ENCODE data around the gene ZNF155. TPM values are rescaled to one million over a fixed set of nuclear protein-coding genes. Genes with fewer than 3 reads are reported as not detected.

Gene ZNF155
- total and polyA plus RNA-seq, 10 of the 15 experiments (the other 5 are each of a cell fraction or from before 2014, with no cell fraction given) = 2.4 to 12.2 (median 5.6) TPM

DNA sequence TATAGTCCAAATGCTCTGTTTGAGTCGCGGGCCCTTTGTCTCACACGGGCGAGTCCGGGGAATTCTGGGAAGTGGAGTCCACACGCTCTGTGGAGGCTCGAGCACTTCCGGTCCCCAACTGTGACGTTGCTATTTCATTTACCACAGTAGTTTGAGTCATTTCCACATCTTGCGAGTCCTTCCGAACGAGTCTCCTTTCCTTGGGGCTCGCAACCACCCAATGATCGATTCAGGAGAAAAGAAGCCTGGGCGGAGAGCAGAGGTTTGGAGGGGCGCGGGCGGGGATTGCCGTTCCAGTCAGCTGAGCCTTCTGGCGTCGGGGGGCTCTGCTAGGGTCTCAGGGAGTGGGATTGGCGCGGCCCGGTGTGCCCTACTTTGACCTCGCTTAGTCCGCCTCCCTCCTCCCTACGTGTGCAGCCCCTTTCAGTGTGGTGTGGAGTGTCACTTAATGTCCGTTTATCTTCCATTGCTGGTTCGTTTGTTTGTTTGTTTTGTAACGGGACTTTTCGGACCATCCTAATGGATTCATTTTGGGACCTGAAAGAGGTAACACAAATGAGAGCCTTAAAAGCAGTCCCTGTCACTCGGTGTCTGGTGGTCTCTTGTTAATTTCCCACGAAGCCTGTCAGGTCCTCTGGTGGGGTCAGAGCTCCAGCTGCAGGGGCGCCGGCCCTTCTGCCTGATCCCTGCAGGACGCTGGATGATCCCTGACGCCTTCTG, 41.4 kb downstream of the ZNF155 start, which contains the start of gene ZNF222 (continued):
- TF ChIP-seq HCFC1 (IDR thresholded peaks at IDR 0.05; ENCODE audit: low read length) = peak; percentile 87
- 0 out of 2 replicates have a peak, but pooled peaks have one; percentile 44 for TF ChIP-seq POLR2A (IDR thresholded peaks at IDR 0.05; ENCODE audit: low read depth, low read length)
- TF ChIP-seq SPI1 (IDR thresholded peaks at IDR 0.05; ENCODE audit: borderline replicate concordance, insufficient read depth, low read depth, low read length) = peak; percentile 48; the same call in 1 of the 2 replicates
- TF ChIP-seq NR2C1 (IDR thresholded peaks at IDR 0.05) = peak; percentile 69
- no peak for TF ChIP-seq GATAD2B (conservative IDR thresholded peaks at IDR 0.05; ENCODE audit: low read depth)
- TF ChIP-seq NBN (IDR thresholded peaks at IDR 0.05) = peak; percentile 66
- peak; percentile 75 for TF ChIP-seq SIX5 (IDR thresholded peaks at IDR 0.05; ENCODE audit: low read depth, low read length, severe bottlenecking)
- no peak for TF ChIP-seq POLR2AphosphoS2 (IDR thresholded peaks at IDR 0.05; ENCODE audit: low read depth, low read length)
- 0 out of 2 replicates have a peak, but pooled peaks have one; percentile 52 for TF ChIP-seq STAT1 (conservative IDR thresholded peaks at IDR 0.05)
- TF ChIP-seq, protein P1, sequence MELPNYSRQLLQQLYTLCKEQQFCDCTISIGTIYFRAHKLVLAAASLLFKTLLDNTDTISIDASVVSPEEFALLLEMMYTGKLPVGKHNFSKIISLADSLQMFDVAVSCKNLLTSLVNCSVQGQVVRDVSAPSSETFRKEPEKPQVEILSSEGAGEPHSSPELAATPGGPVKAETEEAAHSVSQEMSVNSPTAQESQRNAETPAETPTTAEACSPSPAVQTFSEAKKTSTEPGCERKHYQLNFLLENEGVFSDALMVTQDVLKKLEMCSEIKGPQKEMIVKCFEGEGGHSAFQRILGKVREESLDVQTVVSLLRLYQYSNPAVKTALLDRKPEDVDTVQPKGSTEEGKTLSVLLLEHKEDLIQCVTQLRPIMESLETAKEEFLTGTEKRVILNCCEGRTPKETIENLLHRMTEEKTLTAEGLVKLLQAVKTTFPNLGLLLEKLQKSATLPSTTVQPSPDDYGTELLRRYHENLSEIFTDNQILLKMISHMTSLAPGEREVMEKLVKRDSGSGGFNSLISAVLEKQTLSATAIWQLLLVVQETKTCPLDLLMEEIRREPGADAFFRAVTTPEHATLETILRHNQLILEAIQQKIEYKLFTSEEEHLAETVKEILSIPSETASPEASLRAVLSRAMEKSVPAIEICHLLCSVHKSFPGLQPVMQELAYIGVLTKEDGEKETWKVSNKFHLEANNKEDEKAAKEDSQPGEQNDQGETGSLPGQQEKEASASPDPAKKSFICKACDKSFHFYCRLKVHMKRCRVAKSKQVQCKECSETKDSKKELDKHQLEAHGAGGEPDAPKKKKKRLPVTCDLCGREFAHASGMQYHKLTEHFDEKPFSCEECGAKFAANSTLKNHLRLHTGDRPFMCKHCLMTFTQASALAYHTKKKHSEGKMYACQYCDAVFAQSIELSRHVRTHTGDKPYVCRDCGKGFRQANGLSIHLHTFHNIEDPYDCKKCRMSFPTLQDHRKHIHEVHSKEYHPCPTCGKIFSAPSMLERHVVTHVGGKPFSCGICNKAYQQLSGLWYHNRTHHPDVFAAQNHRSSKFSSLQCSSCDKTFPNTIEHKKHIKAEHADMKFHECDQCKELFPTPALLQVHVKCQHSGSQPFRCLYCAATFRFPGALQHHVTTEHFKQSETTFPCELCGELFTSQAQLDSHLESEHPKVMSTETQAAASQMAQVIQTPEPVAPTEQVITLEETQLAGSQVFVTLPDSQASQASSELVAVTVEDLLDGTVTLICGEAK (IDR thresholded peaks at IDR 0.05; ENCODE audit: borderline replicate concordance) = peak; percentile 86
- TF ChIP-seq YY1 (IDR thresholded peaks at IDR 0.05; ENCODE audit: low read depth, low read length) = no peak
- peak; percentile 12 to 36; a peak in 1 of 4 replicates for TF ChIP-seq BHLHE40 (IDR thresholded peaks at IDR 0.05; ENCODE audit: borderline replicate concordance in 1 of 2, low read depth in 2 of 2, low read length in 1 of 2)
- no peak for TF ChIP-seq KDM1A (IDR thresholded peaks at IDR 0.05; ENCODE audit: borderline replicate concordance)
- TF ChIP-seq IKZF1 (conservative IDR thresholded peaks at IDR 0.05) = peak; percentile 67
- peak; percentile 64 for TF ChIP-seq ATF7 (IDR thresholded peaks at IDR 0.05; ENCODE audit: low read depth)
- TF ChIP-seq, protein P2, sequence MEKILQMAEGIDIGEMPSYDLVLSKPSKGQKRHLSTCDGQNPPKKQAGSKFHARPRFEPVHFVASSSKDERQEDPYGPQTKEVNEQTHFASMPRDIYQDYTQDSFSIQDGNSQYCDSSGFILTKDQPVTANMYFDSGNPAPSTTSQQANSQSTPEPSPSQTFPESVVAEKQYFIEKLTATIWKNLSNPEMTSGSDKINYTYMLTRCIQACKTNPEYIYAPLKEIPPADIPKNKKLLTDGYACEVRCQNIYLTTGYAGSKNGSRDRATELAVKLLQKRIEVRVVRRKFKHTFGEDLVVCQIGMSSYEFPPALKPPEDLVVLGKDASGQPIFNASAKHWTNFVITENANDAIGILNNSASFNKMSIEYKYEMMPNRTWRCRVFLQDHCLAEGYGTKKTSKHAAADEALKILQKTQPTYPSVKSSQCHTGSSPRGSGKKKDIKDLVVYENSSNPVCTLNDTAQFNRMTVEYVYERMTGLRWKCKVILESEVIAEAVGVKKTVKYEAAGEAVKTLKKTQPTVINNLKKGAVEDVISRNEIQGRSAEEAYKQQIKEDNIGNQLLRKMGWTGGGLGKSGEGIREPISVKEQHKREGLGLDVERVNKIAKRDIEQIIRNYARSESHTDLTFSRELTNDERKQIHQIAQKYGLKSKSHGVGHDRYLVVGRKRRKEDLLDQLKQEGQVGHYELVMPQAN (conservative IDR thresholded peaks at IDR 0.05) = peak; percentile 57; the same call in 1 of the 2 replicates
